Body of pancreas (tissue), 4 donors: ENCODE data around the gene PLAAT2. TPM values are rescaled to one million over a fixed set of nuclear protein-coding genes. Genes with fewer than 3 reads are reported as not detected.

Experiments used
- ATAC-seq: fragments of 150-250 bp; one replicate; pipeline ENCODE4 v1.9.1; 2016
- DNase-seq, 4 donors: peaks; one replicate each; pipeline ENCODE4 v3.0.0-alpha.2; 2019
- H3K27ac ChIP-seq, 4 donors: fragments of 200-600 bp; sonication (generic); 1 replicate in 3 of 4; 2 replicates in 1 of 4; pipeline versions ENCODE4 v1.5.1 to v1.6.1; 2016 to 2019; ENCODE audit warnings: mild to moderate bottlenecking in 1 of 4, mixed read lengths in 1 of 4, moderate library complexity in 1 of 4
- H3K27me3 ChIP-seq, 2 donors: fragments of 200-600 bp; sonication (generic); one replicate each; pipeline ENCODE4 v1.6.0; 2016; ENCODE audit warnings: mild to moderate bottlenecking in 1 of 2
- H3K36me3 ChIP-seq, 2 donors: fragments of 200-600 bp; sonication (generic); replicated peaks in 1 of 2; 2 replicates each; pipeline ENCODE4 v1.5.1; 2016; ENCODE audit warnings: low read depth in 2 of 2; ENCODE audit not compliant: insufficient read depth in 1 of 2
- H3K4me1 ChIP-seq: fragments of 200-600 bp; sonication (generic); one replicate; pipeline ENCODE4 v1.6.0; 2016
- H3K4me3 ChIP-seq, 2 donors: fragments of 200-600 bp; sonication (generic); 1 replicate in 1 of 2; 2 replicates in 1 of 2; pipeline ENCODE4 v1.5.1; 2016 to 2019
- H3K9me3 ChIP-seq, 3 donors: fragments of 200-600 bp; sonication (generic); 1 replicate in 2 of 3; 2 replicates in 1 of 3; pipeline ENCODE4 v1.5.1; 2016
- CTCF ChIP-seq, 7 experiments: fragments of 450-650 bp in 4 of 7; fragments of 200-600 bp in 3 of 7; sonication (generic) in 3 of 7; IDR thresholded peaks; one replicate each; pipeline ENCODE4 v1.5.1; 2016 to 2019; ENCODE audit warnings: antibody characterized with exemption in 7 of 7
- POLR2A ChIP-seq, 3 donors: fragments of 450-650 bp; IDR thresholded peaks; one replicate each; pipeline ENCODE4 v1.6.1; 2016; ENCODE audit warnings: antibody characterized with exemption in 3 of 3, mild to moderate bottlenecking in 2 of 3
- WGBS, 2 donors: methylation state at CpG; one replicate each; pipeline ENCODE4 v1.1.5; 2017; 5-methylcytosine and 5-hydroxymethylcytosine counted together
- intact Hi-C: fragments of 100-400 bp; cut with DNase I; formaldehyde crosslinking; loops from one replicate; pipeline ENCODE4 v1.15.1; 2023
- total RNA-seq, 2 donors: library from RNA; depleted of rRNA; stranded (reverse); fragments of >200 nt; gene quantifications; one replicate each; pipeline ENCODE4 v1.1.0, GENCODE V29; 2016

The PLAAT2 gene
- total RNA-seq, 2 donors from 2014 or later, result not detected

- no peak overlapping the region for H3K27ac ChIP-seq
- 83 to 96% methylated on average over 6 to 7 of the region's 7 CpGs for WGBS, 2 donors
- no peak for DNase-seq
These were observed 36.3 kb upstream of the PLAAT2 start for GRCh38 chr11:63599211-63600122.

DNA sequence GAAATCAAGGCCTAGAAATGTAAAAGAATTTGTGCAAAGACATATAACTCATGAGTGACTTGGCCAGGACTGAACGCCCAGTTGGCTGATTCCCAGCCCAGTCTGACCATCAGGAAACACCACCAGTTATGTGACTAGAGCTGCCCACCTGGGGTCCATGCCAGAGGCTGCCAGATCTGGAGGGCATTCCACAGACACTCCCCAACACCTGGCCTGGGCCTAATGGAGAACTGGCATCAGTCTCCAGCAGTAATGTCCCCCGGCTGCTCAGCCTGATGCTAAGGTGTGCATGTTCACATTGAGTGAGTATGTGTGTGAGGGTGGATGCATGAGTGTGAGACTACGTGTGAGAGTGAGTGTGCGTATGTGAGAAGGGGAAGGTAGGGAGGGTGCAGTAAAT, 35.4 kb upstream of the PLAAT2 start:
- H3K36me3 ChIP-seq, result no peaks in the 10 kb centered on the region
- H3K4me3 ChIP-seq, result no peak overlapping the region
- TF ChIP-seq POLR2A (IDR thresholded peaks at IDR 0.05), result no peak
- no peak for TF ChIP-seq CTCF (IDR thresholded peaks at IDR 0.05)
- peaks cover 12% of the 10 kb centered on the region for H3K4me1 ChIP-seq
- H3K27ac ChIP-seq, result no peak overlapping the region
- ATAC-seq (no peak), DNase-seq (no peak)
- intact Hi-C loops, result no loop called here
- 86 to 91% methylated on average over 4 of the region's 4 CpGs for WGBS, 2 donors
- H3K27me3 ChIP-seq, result no peaks in the 10 kb centered on the region
- no peaks in the 10 kb centered on the region for H3K9me3 ChIP-seq

More at GRCh38 chr11:63599211-63600122, 36.3 kb upstream of the PLAAT2 start:
- Histone ChIP-seq H3K27me3 (no peaks in the 10 kb centered on the region), H3K4me1 (peaks cover 15% of the 10 kb centered on the region), H3K4me3 (no peak overlapping the region), H3K9me3 (no peaks in the 10 kb centered on the region), H3K36me3 (no peaks in the 10 kb centered on the region)
- no peak for ATAC-seq
- no peak for TF ChIP-seq CTCF (IDR thresholded peaks at IDR 0.05)
- no peak for TF ChIP-seq POLR2A (IDR thresholded peaks at IDR 0.05)
- intact Hi-C loops, result no loop called here

GRCh38 chr11:63595296-63595695, 32.1 kb upstream of the PLAAT2 start:
- Histone ChIP-seq H3K9me3 (no peaks in the 10 kb centered on the region), H3K4me1 (no peaks in the 10 kb centered on the region), H3K4me3 (no peak overlapping the region), H3K27ac (no peak overlapping the region), H3K27me3 (no peaks in the 10 kb centered on the region), H3K36me3 (no peaks in the 10 kb centered on the region)
- TF ChIP-seq POLR2A (IDR thresholded peaks at IDR 0.05), result no peak
- TF ChIP-seq CTCF (IDR thresholded peaks at IDR 0.05), result no peak
- ATAC-seq, result no peak
- intact Hi-C loops, result no loop called here
- no peak for DNase-seq
- WGBS, 2 donors, result 92 to 100% methylated on average over 4 of the region's 4 CpGs

DNA sequence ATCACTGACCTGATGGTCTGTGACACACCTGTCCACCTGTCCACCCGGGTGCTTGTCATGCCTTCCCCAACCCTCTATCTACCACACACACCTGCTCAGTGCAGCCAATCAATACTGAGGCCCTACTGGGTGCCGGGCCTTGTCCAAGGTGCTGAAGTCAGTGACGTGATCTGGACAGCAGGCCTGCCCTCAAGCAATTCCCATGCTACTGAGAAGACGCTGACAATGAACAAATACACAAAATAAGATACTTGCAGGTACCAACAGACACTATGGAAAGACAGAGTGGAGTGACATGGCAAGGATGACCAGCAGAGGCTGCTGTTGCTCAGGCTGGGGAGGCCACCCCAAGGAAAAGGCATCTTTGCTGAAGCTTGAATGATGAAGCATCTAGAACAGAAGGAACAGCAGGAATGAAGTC, 29.8 kb upstream of the PLAAT2 start:
- H3K4me3 ChIP-seq, result no peak overlapping the region
- ATAC-seq, result no peak
- no peaks in the 10 kb centered on the region for H3K27me3 ChIP-seq
- H3K9me3 ChIP-seq, result no peaks in the 10 kb centered on the region
- H3K36me3 ChIP-seq, result no peaks in the 10 kb centered on the region
- peak in 2 of 4 donors; percentile 26 to 38 for DNase-seq
- 56 to 72% methylated on average over 4 of the region's 4 CpGs for WGBS, 2 donors
- no peaks in the 10 kb centered on the region for H3K4me1 ChIP-seq
- peak; percentile 13 to 57 (median 35) for TF ChIP-seq CTCF (IDR thresholded peaks at IDR 0.05)
- no peak for TF ChIP-seq POLR2A (IDR thresholded peaks at IDR 0.05)
- H3K27ac ChIP-seq, result no peak overlapping the region
- intact Hi-C loops, result no loop called here
